Retinal pigment epithelial cell (primary cell): ENCODE measurements around the gene CX3CR1.

ENCODE experiments used
- DNase-seq: peaks from one replicate; pipeline ENCODE4 v3.0.0-alpha.2; 2010; ENCODE audit warnings: low read depth
- H3K4me3 ChIP-seq: 2 replicates; pipeline ENCODE4 v1.5.1; 2011; ENCODE audit warnings: mild to moderate bottlenecking, low read length, control low read depth, moderate library complexity
- TF ChIP-seq, protein P1 (sequence below): conservative IDR thresholded peaks from 2 replicates; pipeline ENCODE4 v1.5.1; 2011; ENCODE audit warnings: low read depth, low read length, control low read depth, inconsistent platforms

CX3CR1 gene

DNA sequence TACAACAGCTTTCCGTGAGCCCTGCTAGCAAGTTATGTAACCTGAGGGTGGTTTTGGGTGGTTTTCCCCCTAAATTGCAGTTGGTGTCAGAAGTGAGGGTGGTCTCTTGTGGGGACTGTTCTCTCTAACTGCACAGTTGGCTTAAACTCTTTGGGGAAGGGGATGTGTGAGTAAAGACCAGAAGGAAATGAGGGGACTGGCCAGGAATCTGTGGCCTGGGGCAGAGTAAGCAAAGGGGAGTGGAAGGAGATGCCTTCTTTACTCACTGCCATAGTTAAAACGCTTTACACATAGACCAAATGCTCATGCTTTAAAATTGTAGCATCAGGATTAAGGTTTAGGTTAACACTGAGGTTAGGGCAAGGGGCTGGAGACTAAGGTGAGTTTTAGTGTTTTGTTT lies 66.2 kb downstream of the CX3CR1 start:
- no peak overlapping the region for H3K4me3 ChIP-seq
- TF ChIP-seq, protein P1, sequence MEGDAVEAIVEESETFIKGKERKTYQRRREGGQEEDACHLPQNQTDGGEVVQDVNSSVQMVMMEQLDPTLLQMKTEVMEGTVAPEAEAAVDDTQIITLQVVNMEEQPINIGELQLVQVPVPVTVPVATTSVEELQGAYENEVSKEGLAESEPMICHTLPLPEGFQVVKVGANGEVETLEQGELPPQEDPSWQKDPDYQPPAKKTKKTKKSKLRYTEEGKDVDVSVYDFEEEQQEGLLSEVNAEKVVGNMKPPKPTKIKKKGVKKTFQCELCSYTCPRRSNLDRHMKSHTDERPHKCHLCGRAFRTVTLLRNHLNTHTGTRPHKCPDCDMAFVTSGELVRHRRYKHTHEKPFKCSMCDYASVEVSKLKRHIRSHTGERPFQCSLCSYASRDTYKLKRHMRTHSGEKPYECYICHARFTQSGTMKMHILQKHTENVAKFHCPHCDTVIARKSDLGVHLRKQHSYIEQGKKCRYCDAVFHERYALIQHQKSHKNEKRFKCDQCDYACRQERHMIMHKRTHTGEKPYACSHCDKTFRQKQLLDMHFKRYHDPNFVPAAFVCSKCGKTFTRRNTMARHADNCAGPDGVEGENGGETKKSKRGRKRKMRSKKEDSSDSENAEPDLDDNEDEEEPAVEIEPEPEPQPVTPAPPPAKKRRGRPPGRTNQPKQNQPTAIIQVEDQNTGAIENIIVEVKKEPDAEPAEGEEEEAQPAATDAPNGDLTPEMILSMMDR: no peak
- DNase-seq: no peak
